K562 (cell line): ENCODE results near the gene KIF9. TPM values are rescaled to one million over a fixed set of nuclear protein-coding genes. Genes with fewer than 3 reads are reported as not detected.

Experiments
- DMBX1 ChIP-seq: fragments of 250-450 bp; sonication (Bioruptor Pico); IDR thresholded peaks from 2 replicates; pipeline ENCODE4 v1.8.0; 2022; ENCODE audit warnings: inconsistent platforms, mild to moderate bottlenecking, moderate library complexity, borderline replicate concordance
- ETV1 ChIP-seq: fragments of 450-650 bp; conservative IDR thresholded peaks from 2 replicates; pipeline ENCODE4 v1.6.1; 2016; ENCODE audit warnings: missing genetic modification characterization, control low read depth, low read depth, missing compliant biosample characterization
- FIP1L1 ChIP-seq: fragments of 200-400 bp; formaldehyde crosslinking; IDR thresholded peaks from 2 replicates; pipeline ENCODE4 v1.6.1; 2018; ENCODE audit warnings: mild to moderate bottlenecking, low read depth, low read length; ENCODE audit not compliant: poor library complexity, severe bottlenecking
- POLR2B ChIP-seq: fragments of 450-650 bp; IDR thresholded peaks from 2 replicates; pipeline ENCODE4 v1.6.1; 2018; ENCODE audit warnings: low read depth; ENCODE audit not compliant: partially characterized antibody
- ZBTB17 ChIP-seq: fragments of 450-650 bp; formaldehyde crosslinking; IDR thresholded peaks from 2 replicates; pipeline ENCODE4 v1.4.0; 2020; ENCODE audit warnings: mild to moderate bottlenecking
- ZBTB33 ChIP-seq: sonication (generic); formaldehyde crosslinking; IDR thresholded peaks from 2 replicates; pipeline ENCODE4 v1.8.1; 2023; ENCODE audit warnings: mild to moderate bottlenecking, missing genetic modification reagents
- ZBTB49 ChIP-seq: sonication (generic); formaldehyde crosslinking; IDR thresholded peaks from 2 replicates; pipeline ENCODE4 v1.8.0; 2022; ENCODE audit warnings: missing genetic modification reagents, mild to moderate bottlenecking, borderline replicate concordance
- polyA plus RNA-seq, 8 experiments: library from polyadenylated mRNA; depleted of rRNA in 4 of 8; stranded (reverse) in 5 of 8; unstranded in 3 of 8; fragments of >200 nt; fragmentation: Nextera tagmentation in 2 of 8; fragmentation: Illumina TruSeq in 1 of 8; extraction: Ambion mirVana in 2 of 8; extraction: Trizol in 1 of 8; gene quantifications; 2 replicates each; pipeline versions ENCODE4 v1.2.1 to v1.2.3, GENCODE V29; 2011 to 2014; ENCODE audit warnings: inconsistent platforms in 1 of 8, missing spikeins in 1 of 8
- total RNA-seq, 7 experiments: library from RNA; depleted of rRNA in 6 of 7; stranded (reverse); fragments of >200 nt in 6 of 7; fragmentation: Illumina TruSeq in 2 of 7; extraction: Trizol in 2 of 7; gene quantifications; 2 replicates each; pipeline versions ENCODE4 v1.2.1 to v1.2.3, GENCODE V29; 2011 to 2021; ENCODE audit warnings: low replicate concordance in 1 of 7

The KIF9 gene
- total and polyA plus RNA-seq, 9 of the 15 experiments (the other 6 are each of a cell fraction or from before 2014, with no cell fraction given), result 16.9 to 56.9 (median 25.0) TPM

DNA sequence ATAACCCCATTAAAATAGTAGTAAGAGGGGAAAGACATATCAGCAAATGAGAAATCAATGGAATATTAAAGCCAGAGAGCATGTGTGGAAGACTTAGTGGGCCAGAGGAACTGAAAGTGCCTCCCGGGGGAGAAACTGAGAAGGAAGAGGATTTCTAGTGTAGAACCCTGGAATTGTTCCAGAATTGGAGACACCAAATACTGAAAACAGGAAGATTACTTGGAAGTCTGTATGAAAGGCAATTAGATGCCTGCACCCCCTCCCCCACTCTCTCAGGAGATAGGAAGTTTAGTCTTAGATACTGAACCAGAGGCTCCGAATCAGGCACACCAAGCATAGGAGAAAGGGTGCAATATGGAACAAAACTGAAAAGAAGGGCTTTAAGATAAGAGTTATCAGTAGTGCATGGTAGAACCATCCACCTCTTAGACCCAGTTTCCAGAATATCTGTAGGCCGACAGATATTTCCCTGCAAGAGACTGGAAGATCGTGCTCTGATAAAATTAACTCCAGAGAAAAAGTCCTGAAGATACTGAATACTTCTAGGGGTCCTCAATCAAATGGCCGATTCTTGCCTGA, 32.6 kb upstream of the KIF9 start (continued):
- TF ChIP-seq ZBTB49 (CRISPR knock-in tag) (no peak), ETV1 (peak; percentile 14; the same call in 1 of the 2 replicates), ZBTB17 (CRISPR knock-in tag) (0 out of 2 replicates have a peak, but pooled peaks have one; percentile 30), FIP1L1 (no peak), DMBX1 (CRISPR knock-in tag) (peak; percentile 89), POLR2B (no peak), ZBTB33 (CRISPR knock-in tag) (no peak)
